SK-N-SH treated with all-trans-retinoic acid at 6 μM for 48 hours (cell line): ENCODE results near the gene ALDH3B2.

Experiments
- ARNTL ChIP-seq: fragments of 450-650 bp; formaldehyde crosslinking; IDR thresholded peaks from 2 replicates; pipeline ENCODE4 v1.5.0; 2020; ENCODE audit warnings: low read depth, mild to moderate bottlenecking, moderate library complexity, borderline replicate concordance
- CSDC2 ChIP-seq: fragments of 250-450 bp; sonication (Bioruptor Pico); IDR thresholded peaks from 2 replicates; pipeline ENCODE4 v1.5.0; 2020; ENCODE audit warnings: mild to moderate bottlenecking, moderate library complexity
- ISL1 ChIP-seq: fragments of 250-450 bp; sonication (Bioruptor Pico); IDR thresholded peaks from 2 replicates; pipeline ENCODE4 v2.1.2; 2022; ENCODE audit warnings: mild to moderate bottlenecking, moderate library complexity
- OSR1 ChIP-seq: fragments of 250-450 bp; sonication (Bioruptor Pico); IDR thresholded peaks from 2 replicates; pipeline ENCODE4 v1.8.0; 2022; ENCODE audit warnings: moderate library complexity, mild to moderate bottlenecking, inconsistent platforms
- ZC3H10 ChIP-seq: fragments of 250-450 bp; sonication (Bioruptor Pico); IDR thresholded peaks from 2 replicates; pipeline ENCODE4 v1.5.1; 2021; ENCODE audit warnings: mild to moderate bottlenecking, moderate library complexity
- ZFP3 ChIP-seq: fragments of 250-450 bp; sonication (Bioruptor Pico); IDR thresholded peaks from 2 replicates; pipeline ENCODE4 v1.5.0; 2020; ENCODE audit warnings: mild to moderate bottlenecking, moderate library complexity
- ZNF70 ChIP-seq: fragments of 450-650 bp; formaldehyde crosslinking; IDR thresholded peaks from 2 replicates; pipeline ENCODE4 v1.5.0; 2020; ENCODE audit warnings: mild to moderate bottlenecking, moderate library complexity

DNA sequence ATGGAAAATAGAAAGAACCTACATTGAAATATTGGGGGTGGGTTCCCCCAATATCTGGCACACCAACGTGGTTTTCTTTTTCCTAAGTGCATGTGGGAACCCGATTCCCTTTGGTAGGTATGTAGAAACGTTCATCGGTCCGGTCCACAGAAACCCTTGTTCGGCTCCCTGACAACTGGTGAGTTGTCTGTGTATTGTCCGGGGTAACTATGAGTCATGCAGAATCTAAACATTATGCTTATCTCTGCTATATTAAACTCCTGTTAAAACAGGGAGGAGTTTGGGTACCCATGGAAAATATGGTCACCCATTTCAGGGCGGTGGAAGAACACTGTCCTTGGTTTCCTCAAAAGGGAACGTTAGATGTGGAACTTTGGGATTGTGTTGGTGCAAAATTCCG is 25.1 kb upstream of the ALDH3B2 start:
- TF ChIP-seq ISL1 (CRISPR knock-in tag): no peak
- no peak for TF ChIP-seq ZNF70
- no peak for TF ChIP-seq ZC3H10 (CRISPR knock-in tag)
- TF ChIP-seq ZFP3 (CRISPR knock-in tag): no peak
- TF ChIP-seq OSR1 (CRISPR knock-in tag): no peak
- TF ChIP-seq ARNTL (CRISPR knock-in tag): no peak
- TF ChIP-seq CSDC2 (CRISPR knock-in tag): no peak
